ENCODE measurements around the gene ZNF557.

GRCh38 chr19:7088999-7089398 is 19.5 kb downstream of the ZNF557 start:
- TF ChIP-seq CTCF (IDR thresholded peaks at IDR 0.05) (no peak), POLR2AphosphoS5 (IDR thresholded peaks at IDR 0.05) (no peak), POLR2A (IDR thresholded peaks at IDR 0.05) (no peak)

Measured in breast epithelium (tissue), 3 donors.